Spleen (tissue), 7 donors: ENCODE data around the gene INS.

Experiments used
- CTCF ChIP-seq, 11 experiments: fragments of 200-600 bp in 7 of 11; fragments of 450-650 bp in 4 of 11; sonication (generic) in 4 of 11; IDR thresholded peaks in 8 of 11; conservative IDR thresholded peaks in 3 of 11; 1 replicate in 7 of 11; 2 replicates in 4 of 11; pipeline versions ENCODE4 v1.4.0 to v1.8.0; 2016 to 2021; ENCODE audit warnings: antibody characterized with exemption in 11 of 11, inconsistent platforms in 4 of 11, mild to moderate bottlenecking in 1 of 11
- POLR2A ChIP-seq, 3 donors: fragments of 450-650 bp; IDR thresholded peaks; one replicate each; pipeline ENCODE4 v1.5.1; 2017; ENCODE audit warnings: antibody characterized with exemption in 3 of 3, mild to moderate bottlenecking in 1 of 3
- donor health status: DM: no; HTN: no; CAD: no; lungs with moderate emphysema.
- donor health status: DM: no; HTN: no; CAD: no.
- donor health status: DM: no; HTN: no; CAD: no.

GRCh38 chr11:2126520-2127085 is 34.4 kb downstream of the INS start:
- no peak for TF ChIP-seq CTCF (IDR thresholded peaks at IDR 0.05 in 8 of 11, conservative IDR thresholded peaks at IDR 0.05 in 3 of 11)
- TF ChIP-seq POLR2A (IDR thresholded peaks at IDR 0.05) = no peak
